Measurements from ENCODE around the gene CCL20. TPM values are rescaled to one million over a fixed set of nuclear protein-coding genes. Genes with fewer than 3 reads are reported as not detected.

The CCL20 gene
- total RNA-seq, 2 experiments from 2014 or later, result 5.3 to 7.5 TPM

DNA sequence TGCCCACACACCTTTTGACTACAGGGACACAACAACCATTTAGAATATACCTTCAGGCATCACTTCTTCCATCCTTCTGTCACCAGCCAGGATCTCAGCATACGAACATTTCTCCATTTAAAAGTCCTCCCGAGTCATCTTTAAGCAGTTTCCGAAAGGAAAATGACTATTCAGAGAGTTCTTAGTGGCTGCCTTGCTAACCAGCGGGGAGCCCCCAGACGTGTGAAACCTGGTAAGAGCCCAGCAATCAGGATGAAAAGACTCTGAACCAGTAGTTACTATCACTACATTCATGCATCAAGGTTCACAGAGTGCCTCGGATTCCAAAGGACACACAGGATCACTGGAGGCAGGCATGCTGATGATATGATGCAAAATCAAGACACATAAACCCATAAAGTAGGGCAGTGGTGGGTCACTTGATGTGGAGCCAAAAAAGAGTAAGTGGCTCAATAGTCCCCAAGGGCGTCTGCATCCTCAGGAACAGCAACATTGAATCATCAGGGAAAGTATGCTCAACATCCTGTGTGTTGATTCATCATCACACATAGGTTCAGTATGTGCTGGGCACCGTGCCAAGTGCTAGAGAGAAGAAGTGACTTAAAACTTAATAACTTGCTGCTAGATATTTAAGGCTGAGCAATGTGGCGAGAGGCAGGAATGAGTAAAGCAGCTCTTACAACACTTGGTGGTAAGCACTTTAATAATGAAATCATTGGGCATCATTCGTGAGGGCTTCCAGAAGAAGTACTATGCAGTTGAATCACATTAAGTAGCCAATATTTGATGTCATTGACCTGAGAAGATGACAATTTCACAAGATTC, 4.4 kb downstream of the CCL20 start:
- CTCF ChIA-PET, result interaction anchor here (1.1 kb wide), 1 partner anchor 13 kb away, joined by 5 read pairs; no protein-coding TSS in a partner anchor
- Mint-ChIP-seq H3K27me3 (peaks cover 11% of the 10 kb centered on the region), H3K36me3 (ENCODE audit: low read depth) (no peaks in the 10 kb centered on the region), H3K4me3 (no peak overlapping the region), H3K27ac (peak overlapping the region; percentile 75), H3K4me1 (ENCODE audit: low read depth) (peaks cover 18% of the 10 kb centered on the region), H3K9me3 (no peaks in the 10 kb centered on the region)
- ATAC-seq (peak; percentile 83), DNase-seq (peak; percentile 94)
- POLR2A ChIA-PET, result no interaction called here
- TF ChIP-seq, protein P1, sequence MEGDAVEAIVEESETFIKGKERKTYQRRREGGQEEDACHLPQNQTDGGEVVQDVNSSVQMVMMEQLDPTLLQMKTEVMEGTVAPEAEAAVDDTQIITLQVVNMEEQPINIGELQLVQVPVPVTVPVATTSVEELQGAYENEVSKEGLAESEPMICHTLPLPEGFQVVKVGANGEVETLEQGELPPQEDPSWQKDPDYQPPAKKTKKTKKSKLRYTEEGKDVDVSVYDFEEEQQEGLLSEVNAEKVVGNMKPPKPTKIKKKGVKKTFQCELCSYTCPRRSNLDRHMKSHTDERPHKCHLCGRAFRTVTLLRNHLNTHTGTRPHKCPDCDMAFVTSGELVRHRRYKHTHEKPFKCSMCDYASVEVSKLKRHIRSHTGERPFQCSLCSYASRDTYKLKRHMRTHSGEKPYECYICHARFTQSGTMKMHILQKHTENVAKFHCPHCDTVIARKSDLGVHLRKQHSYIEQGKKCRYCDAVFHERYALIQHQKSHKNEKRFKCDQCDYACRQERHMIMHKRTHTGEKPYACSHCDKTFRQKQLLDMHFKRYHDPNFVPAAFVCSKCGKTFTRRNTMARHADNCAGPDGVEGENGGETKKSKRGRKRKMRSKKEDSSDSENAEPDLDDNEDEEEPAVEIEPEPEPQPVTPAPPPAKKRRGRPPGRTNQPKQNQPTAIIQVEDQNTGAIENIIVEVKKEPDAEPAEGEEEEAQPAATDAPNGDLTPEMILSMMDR (IDR thresholded peaks at IDR 0.05), result no peak
- intact Hi-C loops (cut with micrococcal nuclease), result no loop called here

DNA sequence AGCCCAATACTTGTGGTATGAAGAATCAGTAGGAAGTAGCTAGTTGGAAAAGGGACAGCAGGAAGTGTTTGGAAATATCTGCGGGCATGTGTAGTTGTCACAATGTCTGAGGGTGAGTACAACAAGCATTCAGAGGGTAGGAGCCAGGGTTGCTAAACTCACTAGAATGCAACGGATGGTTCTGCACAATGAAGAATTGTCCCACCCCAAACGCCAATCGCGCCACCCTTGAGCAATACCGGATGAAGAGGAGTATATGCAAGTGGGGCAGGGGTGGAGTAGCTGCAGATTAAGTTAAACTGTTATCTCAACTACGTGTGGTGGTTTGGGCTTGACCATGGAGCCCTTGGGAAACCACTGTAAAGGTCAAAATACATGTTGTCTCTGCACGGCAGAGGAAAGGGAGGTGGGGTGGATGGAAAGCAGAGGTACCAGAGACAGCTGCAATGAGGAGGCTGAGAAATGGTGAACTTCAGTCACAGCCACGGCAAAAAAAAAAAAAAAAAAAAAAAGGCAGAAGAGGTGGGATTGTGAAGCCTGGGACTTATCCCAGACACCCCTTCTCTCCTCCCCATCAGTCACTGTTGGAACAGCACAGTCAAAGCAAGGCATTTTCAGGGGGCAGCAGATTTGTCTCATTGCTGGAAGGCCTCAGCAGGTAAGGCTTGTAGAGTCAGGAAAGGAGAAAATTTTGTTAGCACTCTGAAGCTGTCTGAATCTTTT, 5.2 kb downstream of the CCL20 start:
- CTCF ChIA-PET, result no interaction called here
- Mint-ChIP-seq H3K4me3 (no peak overlapping the region), H3K27ac (peak overlapping the region; percentile 75), H3K27me3 (peaks cover 10% of the 10 kb centered on the region), H3K4me1 (ENCODE audit: low read depth) (peaks cover 16% of the 10 kb centered on the region), H3K9me3 (no peaks in the 10 kb centered on the region), H3K36me3 (ENCODE audit: low read depth) (no peaks in the 10 kb centered on the region)
- peak; percentile 11 for ATAC-seq
- POLR2A ChIA-PET, result no interaction called here
- DNase-seq, result peak; percentile 18
- intact Hi-C loops (cut with micrococcal nuclease), result no loop called here
- TF ChIP-seq, protein P1 (IDR thresholded peaks at IDR 0.05), result no peak

DNA sequence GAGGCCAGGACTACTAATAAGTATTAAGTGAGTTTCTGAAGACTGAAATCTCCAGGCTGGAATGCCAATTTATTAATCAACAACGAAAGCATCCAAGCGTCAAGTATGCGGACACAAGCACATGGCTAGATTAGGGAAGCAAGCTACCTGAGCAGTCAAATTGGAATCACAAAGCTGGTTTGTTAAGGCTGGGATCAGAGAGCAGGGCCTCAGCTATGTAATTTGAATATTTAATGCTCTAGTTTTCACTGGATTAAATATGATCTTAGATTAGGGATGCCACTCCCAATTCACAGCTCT, 5.7 kb downstream of the CCL20 start:
- peaks cover 14% of the 10 kb centered on the region for H3K4me1 Mint-ChIP-seq (ENCODE audit: low read depth)
- DNase-seq (no peak), ATAC-seq (no peak)
- H3K27ac Mint-ChIP-seq, result peak overlapping the region; percentile 3
- peaks cover 7% of the 10 kb centered on the region for H3K27me3 Mint-ChIP-seq
- intact Hi-C loops (cut with micrococcal nuclease), result no loop called here
- POLR2A ChIA-PET, result no interaction called here
- TF ChIP-seq, protein P1 (IDR thresholded peaks at IDR 0.05), result no peak
- CTCF ChIA-PET, result no interaction called here
- no peak overlapping the region for H3K4me3 Mint-ChIP-seq
- no peaks in the 10 kb centered on the region for H3K9me3 Mint-ChIP-seq
- H3K36me3 Mint-ChIP-seq (ENCODE audit: low read depth), result no peaks in the 10 kb centered on the region

DNA sequence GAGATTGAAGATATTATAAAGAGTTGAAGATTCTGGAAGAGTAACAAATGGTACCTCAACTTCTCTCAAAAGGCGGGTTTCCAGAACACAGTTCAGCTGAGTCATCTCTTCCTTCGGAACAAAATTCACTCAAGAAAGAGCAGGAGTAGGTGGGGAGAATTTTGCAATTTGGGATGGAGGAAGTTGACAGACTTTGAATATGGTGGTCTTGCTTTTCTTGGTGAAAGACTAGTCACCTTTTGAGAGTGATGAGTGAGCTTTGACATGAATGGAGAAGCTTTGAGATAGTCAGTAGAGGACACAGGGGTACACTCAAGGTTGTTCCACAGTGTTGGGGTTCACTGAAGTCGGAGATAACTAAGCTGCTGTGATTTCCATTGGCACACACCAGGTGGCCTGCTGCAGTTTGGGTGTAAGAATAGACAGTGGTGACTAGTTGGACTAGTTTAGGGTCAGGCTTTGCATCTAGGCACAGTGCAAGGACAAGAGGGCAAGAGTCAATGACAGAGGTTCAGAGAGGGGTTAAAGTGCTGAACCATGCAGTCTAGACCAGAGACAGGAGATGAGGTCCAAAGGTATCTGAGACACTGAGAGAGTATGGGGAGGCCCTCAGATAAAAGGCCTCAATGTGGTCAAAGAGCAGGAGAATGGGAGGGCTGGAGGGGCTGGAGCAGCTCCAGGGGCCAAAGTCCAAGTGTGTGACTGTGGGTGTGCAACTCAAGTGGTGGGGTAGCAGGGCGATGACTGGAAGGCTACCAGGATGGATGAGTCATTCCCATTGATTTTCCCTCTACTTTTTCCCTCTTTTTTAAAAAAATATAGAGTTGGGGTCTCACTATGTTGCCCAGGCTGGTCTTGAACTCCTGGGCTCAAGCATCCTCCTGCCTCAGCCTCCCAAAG, 7.7 kb downstream of the CCL20 start:
- POLR2A ChIA-PET, result no interaction called here
- Mint-ChIP-seq H3K4me1 (ENCODE audit: low read depth) (peaks cover 14% of the 10 kb centered on the region), H3K9me3 (no peaks in the 10 kb centered on the region), H3K27me3 (peaks cover 6% of the 10 kb centered on the region), H3K27ac (no peak overlapping the region), H3K4me3 (no peak overlapping the region), H3K36me3 (ENCODE audit: low read depth) (no peaks in the 10 kb centered on the region)
- CTCF ChIA-PET, result no interaction called here
- DNase-seq (no peak), ATAC-seq (no peak)
- TF ChIP-seq, protein P1 (IDR thresholded peaks at IDR 0.05), result no peak
- intact Hi-C loops (cut with micrococcal nuclease), result no loop called here

Measured in activated CD8-positive, alpha-beta T cell treated with anti-CD3 and anti-CD28 coated beads for 36 hours (primary cell).